ENCODE results near the gene ACCSL. TPM values are rescaled to one million over a fixed set of nuclear protein-coding genes. Genes with fewer than 3 reads are reported as not detected.

ACCSL gene
- total and polyA plus RNA-seq, 4 donors, result not detected

Other genes with a start within 250 kb of the ACCSL start
- gene ALKBH3, start 167.2 kb upstream of the ACCSL start, total RNA-seq, result 10 to 100 TPM; 22.7 to 39.8 TPM
- 10 to 100 TPM; 23.1 to 31.3 TPM for gene ALKBH3, start 167.2 kb upstream of the ACCSL start, polyA plus RNA-seq (ENCODE audit: insufficient read length in 2 of 2)
- 10 to 100 TPM in 1 of 2 donors, 1 to 10 TPM in 1; 7.9 to 23.9 TPM for gene C11orf96, start 105.3 kb upstream of the ACCSL start, total RNA-seq
- gene C11orf96, start 105.3 kb upstream of the ACCSL start, polyA plus RNA-seq (ENCODE audit: insufficient read length in 2 of 2), result 10 to 100 TPM; 22.5 to 24.7 TPM
- 10 to 100 TPM; 17.8 to 28.1 TPM for gene ACCS, start 18.3 kb downstream of the ACCSL start, total RNA-seq
- 10 to 100 TPM; 15.3 to 26.9 TPM for gene ACCS, start 18.3 kb downstream of the ACCSL start, polyA plus RNA-seq (ENCODE audit: insufficient read length in 2 of 2)
- gene EXT2, start 47.7 kb downstream of the ACCSL start, total RNA-seq, result 10 to 100 TPM; 91.6 to 96.2 TPM
- gene EXT2, start 47.7 kb downstream of the ACCSL start, polyA plus RNA-seq (ENCODE audit: insufficient read length in 2 of 2), result 10 to 100 TPM; 54.8 to 57.1 TPM

Measured in spinal cord (tissue), 4 donors.